Transverse colon (tissue), 4 donors: ENCODE data around the gene PUM2. TPM values are rescaled to one million over a fixed set of nuclear protein-coding genes. Genes with fewer than 3 reads are reported as not detected.

ENCODE experiments used
- DNase-seq: peaks from one replicate; pipeline ENCODE4 v3.0.0-alpha.2; 2019
- H3K27ac ChIP-seq, 4 donors: fragments of 200-600 bp; sonication (generic); 2 replicates each; pipeline ENCODE4 v1.5.1; 2016 to 2018; ENCODE audit warnings: inconsistent platforms in 4 of 4
- H3K27me3 ChIP-seq: fragments of 200-600 bp; sonication (generic); 2 replicates; pipeline ENCODE4 v1.5.1; 2017; ENCODE audit warnings: inconsistent platforms
- H3K36me3 ChIP-seq, 4 donors: fragments of 200-600 bp; sonication (generic); 2 replicates each; pipeline ENCODE4 v1.5.1; 2017 to 2019; ENCODE audit warnings: inconsistent platforms in 4 of 4
- H3K4me1 ChIP-seq, 4 donors: fragments of 200-600 bp; sonication (generic); 2 replicates each; pipeline ENCODE4 v1.5.1; 2017 to 2020; ENCODE audit warnings: inconsistent platforms in 4 of 4
- H3K4me3 ChIP-seq, 4 donors: fragments of 200-600 bp; sonication (generic); 1 replicate in 1 of 4; 2 replicates in 3 of 4; pipeline versions ENCODE4 v1.5.1 to v1.6.1; 2017 to 2019; ENCODE audit warnings: inconsistent platforms in 4 of 4
- H3K9me3 ChIP-seq, 2 donors: fragments of 200-600 bp; sonication (generic); 2 replicates each; pipeline ENCODE4 v1.5.1; 2017 to 2019; ENCODE audit warnings: inconsistent platforms in 2 of 2
- EP300 ChIP-seq: sonication (generic); formaldehyde crosslinking; IDR thresholded peaks from one replicate; pipeline ENCODE4 v1.6.1; 2017; ENCODE audit warnings: antibody characterized with exemption, low read depth
- POLR2A ChIP-seq: fragments of 450-650 bp; IDR thresholded peaks from one replicate; pipeline ENCODE4 v1.6.1; 2016; ENCODE audit warnings: antibody characterized with exemption, mild to moderate bottlenecking, moderate library complexity
- POLR2AphosphoS5 ChIP-seq, 3 donors: sonication (generic); formaldehyde crosslinking; IDR thresholded peaks; one replicate each; pipeline ENCODE4 v1.6.1; 2016; ENCODE audit warnings: antibody characterized with exemption in 3 of 3
- WGBS, 2 donors: methylation state at CpG; one replicate each; pipeline ENCODE4 v1.1.5; 2018; ENCODE audit warnings: low coverage in 1 of 2; 5-methylcytosine and 5-hydroxymethylcytosine counted together
- in situ Hi-C, 4 donors: fragments of 200-750 bp; cut with MboI; loops; one replicate each; pipeline versions ENCODE4 v1.15.0 to v1.15.1; 2017; ENCODE audit warnings: low sequenced_read_pairs in 3 of 4, low pct_ligation_motif_present in 1 of 4, low pct_unique_long_range_greater_than_20kb in 1 of 4
- intact Hi-C: fragments of 100-400 bp; cut with DNase I; formaldehyde crosslinking; loops from one replicate; pipeline ENCODE4 v1.15.1; 2023; ENCODE audit warnings: low total_unique reads
- total RNA-seq, 4 donors: library from RNA; depleted of rRNA; stranded (reverse); fragments of >200 nt; gene quantifications; one replicate each; pipeline ENCODE4 v1.1.0, GENCODE V29; 2016
- TF ChIP-seq, protein P1 (sequence below), 5 experiments: fragments of 200-600 bp in 3 of 5; fragments of 450-650 bp in 2 of 5; sonication (generic) in 3 of 5; IDR thresholded peaks; 1 replicate in 2 of 5; 2 replicates in 3 of 5; pipeline ENCODE4 v1.5.1; 2016 to 2017; ENCODE audit warnings: antibody characterized with exemption in 5 of 5, inconsistent platforms in 3 of 5, mild to moderate bottlenecking in 2 of 5, moderate library complexity in 1 of 5

Gene PUM2
- total RNA-seq, 4 donors from 2014 or later = 62.5 to 92.7 (median 70.5) TPM

- H3K9me3 ChIP-seq = no peaks in the 10 kb centered on the region
- in situ Hi-C loops (loop anchor here in 1 of 4 donors (10.0 to 25.0 kb wide), 2 partner anchors 248 to 566 kb away; no protein-coding TSS in a partner anchor), intact Hi-C loops (no loop called here)
- TF ChIP-seq POLR2AphosphoS5 (IDR thresholded peaks at IDR 0.05) = no peak
- TF ChIP-seq POLR2A = no peak
- no peak for TF ChIP-seq EP300
- TF ChIP-seq, protein P1, sequence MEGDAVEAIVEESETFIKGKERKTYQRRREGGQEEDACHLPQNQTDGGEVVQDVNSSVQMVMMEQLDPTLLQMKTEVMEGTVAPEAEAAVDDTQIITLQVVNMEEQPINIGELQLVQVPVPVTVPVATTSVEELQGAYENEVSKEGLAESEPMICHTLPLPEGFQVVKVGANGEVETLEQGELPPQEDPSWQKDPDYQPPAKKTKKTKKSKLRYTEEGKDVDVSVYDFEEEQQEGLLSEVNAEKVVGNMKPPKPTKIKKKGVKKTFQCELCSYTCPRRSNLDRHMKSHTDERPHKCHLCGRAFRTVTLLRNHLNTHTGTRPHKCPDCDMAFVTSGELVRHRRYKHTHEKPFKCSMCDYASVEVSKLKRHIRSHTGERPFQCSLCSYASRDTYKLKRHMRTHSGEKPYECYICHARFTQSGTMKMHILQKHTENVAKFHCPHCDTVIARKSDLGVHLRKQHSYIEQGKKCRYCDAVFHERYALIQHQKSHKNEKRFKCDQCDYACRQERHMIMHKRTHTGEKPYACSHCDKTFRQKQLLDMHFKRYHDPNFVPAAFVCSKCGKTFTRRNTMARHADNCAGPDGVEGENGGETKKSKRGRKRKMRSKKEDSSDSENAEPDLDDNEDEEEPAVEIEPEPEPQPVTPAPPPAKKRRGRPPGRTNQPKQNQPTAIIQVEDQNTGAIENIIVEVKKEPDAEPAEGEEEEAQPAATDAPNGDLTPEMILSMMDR (IDR thresholded peaks at IDR 0.05) = no peak
- no peaks in the 10 kb centered on the region for H3K4me1 ChIP-seq
- no peaks in the 10 kb centered on the region for H3K36me3 ChIP-seq
- no peaks in the 10 kb centered on the region for H3K27me3 ChIP-seq
- no peak overlapping the region for H3K27ac ChIP-seq
- 79 to 94% methylated on average over 5 to 9 of the region's 9 CpGs for WGBS, 2 donors
- DNase-seq = no peak
- no peak overlapping the region for H3K4me3 ChIP-seq
Observed at GRCh38 chr2:20396356-20397000, 45.8 kb upstream of the PUM2 start.

- 96% methylated on average over 4 of the region's 4 CpGs; no CpG with 5 or more reads in 1 of the 2 donors for WGBS, 2 donors
- H3K4me1 ChIP-seq = peaks cover 0 to 4% (median 0%) of the 10 kb centered on the region in 4 donors
- no peak overlapping the region for H3K27ac ChIP-seq
- DNase-seq = no peak
- H3K4me3 ChIP-seq = no peak overlapping the region
- H3K36me3 ChIP-seq = no peaks in the 10 kb centered on the region
- no peaks in the 10 kb centered on the region for H3K27me3 ChIP-seq
- TF ChIP-seq POLR2A = no peak
- no peak for TF ChIP-seq POLR2AphosphoS5 (IDR thresholded peaks at IDR 0.05)
- TF ChIP-seq, protein P1 (IDR thresholded peaks at IDR 0.05) = no peak
- no peak for TF ChIP-seq EP300
- no peaks in the 10 kb centered on the region for H3K9me3 ChIP-seq
- in situ Hi-C loops (loop anchor here in 1 of 4 donors (10.0 to 25.0 kb wide), 2 partner anchors 251 to 568 kb away; no protein-coding TSS in a partner anchor), intact Hi-C loops (no loop called here)
Observed at GRCh38 chr2:20393986-20394385, 43.3 kb upstream of the PUM2 start.

GRCh38 chr2:20391951-20392699, 41.5 kb upstream of the PUM2 start:
- peak; percentile 33 for DNase-seq
- Histone ChIP-seq H3K4me3 (no peak overlapping the region), H3K27ac (no peak overlapping the region), H3K36me3 (no peaks in the 10 kb centered on the region), H3K27me3 (no peaks in the 10 kb centered on the region), H3K9me3 (no peaks in the 10 kb centered on the region), H3K4me1 (peaks cover 0 to 5% (median 2%) of the 10 kb centered on the region in 4 donors)
- in situ Hi-C loops = loop anchor here in 1 of 4 donors (10.0 to 25.0 kb wide), 2 partner anchors 253 to 570 kb away; no protein-coding TSS in a partner anchor
- TF ChIP-seq POLR2AphosphoS5 (IDR thresholded peaks at IDR 0.05) (no peak), EP300 (no peak), POLR2A (no peak)
- TF ChIP-seq, protein P1 (IDR thresholded peaks at IDR 0.05) = no peak
- WGBS, 2 donors = 69 to 100% methylated on average over 1 to 8 of the region's 8 CpGs
- intact Hi-C loops = no loop called here

GRCh38 chr2:20390524-20391123, 40.0 kb upstream of the PUM2 start:
- H3K9me3 ChIP-seq = no peaks in the 10 kb centered on the region
- no peak overlapping the region for H3K4me3 ChIP-seq
- no peak for TF ChIP-seq POLR2A
- TF ChIP-seq POLR2AphosphoS5 (IDR thresholded peaks at IDR 0.05) = no peak
- TF ChIP-seq, protein P1 (IDR thresholded peaks at IDR 0.05) = no peak
- no peak for TF ChIP-seq EP300
- H3K4me1 ChIP-seq = peaks cover 0 to 13% (median 8%) of the 10 kb centered on the region in 4 donors
- intact Hi-C loops (no loop called here), in situ Hi-C loops (loop anchor here in 1 of 4 donors (10.0 to 25.0 kb wide), 2 partner anchors 254 to 572 kb away; no protein-coding TSS in a partner anchor)
- no peaks in the 10 kb centered on the region for H3K27me3 ChIP-seq
- 78% methylated on average over 7 of the region's 7 CpGs; no CpG with 5 or more reads in 1 of the 2 donors for WGBS, 2 donors
- no peaks in the 10 kb centered on the region for H3K36me3 ChIP-seq
- H3K27ac ChIP-seq = no peak overlapping the region
- DNase-seq = no peak
